BJ (cell line): ENCODE data around the gene UBAP2. TPM values are rescaled to one million over a fixed set of nuclear protein-coding genes. Genes with fewer than 3 reads are reported as not detected.

Experiments used
- CTCF ChIA-PET: fragments of 350-600 bp; formaldehyde crosslinking; extraction: SDS; loops from one replicate; lab custom pipeline; 2021; ENCODE audit warnings: antibody characterized with exemption, inconsistent platforms; lab: Yijun Ruan, JAX
- POLR2A ChIA-PET: fragments of 300-600 bp; sonication (Branson Sonifier 250); formaldehyde crosslinking; extraction: SDS; loops from one replicate; lab custom pipeline; 2021; ENCODE audit warnings: antibody characterized with exemption; lab: Charles Lee
- DNase-seq: peaks from one replicate; pipeline ENCODE4 v3.0.0-alpha.2; 2011; ENCODE audit warnings: low read depth
- H3K27me3 ChIP-seq: 2 replicates; pipeline ENCODE4 v1.6.0; 2011; ENCODE audit warnings: low read length; ENCODE audit not compliant: control insufficient read depth, insufficient read depth
- H3K36me3 ChIP-seq: 2 replicates; pipeline ENCODE4 v1.5.1; 2011; ENCODE audit warnings: low read length; ENCODE audit not compliant: control insufficient read depth, insufficient read depth
- H3K4me3 ChIP-seq: 2 replicates; pipeline ENCODE4 v1.5.1; 2011; ENCODE audit warnings: low read depth, mild to moderate bottlenecking, control low read depth, low read length
- polyA plus RNA-seq: library from polyadenylated mRNA; depleted of rRNA; stranded (reverse); fragments of >200 nt; gene quantifications from 2 replicates; pipeline ENCODE4 v1.2.3, GENCODE V29; 2011
- TF ChIP-seq, protein P1 (sequence below): IDR thresholded peaks from 2 replicates; pipeline ENCODE4 v1.5.1; 2011; ENCODE audit warnings: low read depth, mild to moderate bottlenecking, control low read depth, inconsistent platforms, low read length, moderate library complexity; ENCODE audit not compliant: insufficient read depth

UBAP2 gene
- polyA plus RNA-seq, 1 experiment, result 18.9 TPM

DNA sequence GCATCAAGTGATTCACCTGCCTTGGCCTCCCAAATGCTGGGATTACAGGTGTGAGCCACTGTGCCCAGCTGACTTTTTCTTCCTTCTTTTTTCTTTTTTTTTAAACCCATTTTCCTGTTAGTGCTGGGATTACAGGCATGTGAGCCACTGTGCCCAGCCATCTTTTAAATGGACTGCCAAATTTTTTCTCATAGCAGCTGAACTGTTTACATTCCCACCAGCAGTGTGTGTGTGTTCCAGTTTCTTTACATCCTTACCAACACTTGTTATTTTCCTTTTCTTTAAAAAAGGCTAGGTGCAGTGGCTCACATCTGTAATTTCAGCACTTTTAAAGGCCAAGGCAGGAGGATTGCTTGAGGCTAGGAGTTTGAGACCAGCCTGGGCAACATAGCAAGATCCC, 154.8 kb downstream of the UBAP2 start:
- TF ChIP-seq, protein P1, sequence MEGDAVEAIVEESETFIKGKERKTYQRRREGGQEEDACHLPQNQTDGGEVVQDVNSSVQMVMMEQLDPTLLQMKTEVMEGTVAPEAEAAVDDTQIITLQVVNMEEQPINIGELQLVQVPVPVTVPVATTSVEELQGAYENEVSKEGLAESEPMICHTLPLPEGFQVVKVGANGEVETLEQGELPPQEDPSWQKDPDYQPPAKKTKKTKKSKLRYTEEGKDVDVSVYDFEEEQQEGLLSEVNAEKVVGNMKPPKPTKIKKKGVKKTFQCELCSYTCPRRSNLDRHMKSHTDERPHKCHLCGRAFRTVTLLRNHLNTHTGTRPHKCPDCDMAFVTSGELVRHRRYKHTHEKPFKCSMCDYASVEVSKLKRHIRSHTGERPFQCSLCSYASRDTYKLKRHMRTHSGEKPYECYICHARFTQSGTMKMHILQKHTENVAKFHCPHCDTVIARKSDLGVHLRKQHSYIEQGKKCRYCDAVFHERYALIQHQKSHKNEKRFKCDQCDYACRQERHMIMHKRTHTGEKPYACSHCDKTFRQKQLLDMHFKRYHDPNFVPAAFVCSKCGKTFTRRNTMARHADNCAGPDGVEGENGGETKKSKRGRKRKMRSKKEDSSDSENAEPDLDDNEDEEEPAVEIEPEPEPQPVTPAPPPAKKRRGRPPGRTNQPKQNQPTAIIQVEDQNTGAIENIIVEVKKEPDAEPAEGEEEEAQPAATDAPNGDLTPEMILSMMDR, result no peak
- Histone ChIP-seq H3K4me3 (no peak overlapping the region), H3K27me3 (no peaks in the 10 kb centered on the region), H3K36me3 (no peaks in the 10 kb centered on the region; the same call in 1 of the 2 replicates)
- ChIA-PET POLR2A (no interaction called here), CTCF (no interaction called here)
- no peak for DNase-seq

DNA sequence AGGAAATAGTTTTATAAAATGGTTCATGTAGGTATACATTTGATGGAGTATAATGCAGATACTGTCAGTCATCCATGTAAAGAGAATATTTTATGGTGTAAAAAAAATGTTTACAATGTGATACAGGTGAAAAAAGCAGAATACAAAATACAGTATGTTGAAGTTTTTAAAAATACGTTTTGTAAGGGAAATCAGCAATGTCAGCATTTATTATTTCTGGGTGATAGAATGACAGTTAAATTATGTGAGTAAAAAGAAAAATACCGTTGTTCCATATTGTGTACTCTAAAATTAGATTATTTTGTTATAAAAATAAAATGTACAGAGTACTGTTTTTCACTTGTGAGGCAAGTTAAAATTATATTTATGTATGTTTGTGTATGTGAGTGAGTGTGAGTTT, 162.7 kb downstream of the UBAP2 start:
- H3K27me3 ChIP-seq, result no peaks in the 10 kb centered on the region
- ChIA-PET CTCF (no interaction called here), POLR2A (no interaction called here)
- no peaks in the 10 kb centered on the region; the same call in 1 of the 2 replicates for H3K36me3 ChIP-seq
- DNase-seq, result no peak
- TF ChIP-seq, protein P1, result no peak
- H3K4me3 ChIP-seq, result no peak overlapping the region

DNA sequence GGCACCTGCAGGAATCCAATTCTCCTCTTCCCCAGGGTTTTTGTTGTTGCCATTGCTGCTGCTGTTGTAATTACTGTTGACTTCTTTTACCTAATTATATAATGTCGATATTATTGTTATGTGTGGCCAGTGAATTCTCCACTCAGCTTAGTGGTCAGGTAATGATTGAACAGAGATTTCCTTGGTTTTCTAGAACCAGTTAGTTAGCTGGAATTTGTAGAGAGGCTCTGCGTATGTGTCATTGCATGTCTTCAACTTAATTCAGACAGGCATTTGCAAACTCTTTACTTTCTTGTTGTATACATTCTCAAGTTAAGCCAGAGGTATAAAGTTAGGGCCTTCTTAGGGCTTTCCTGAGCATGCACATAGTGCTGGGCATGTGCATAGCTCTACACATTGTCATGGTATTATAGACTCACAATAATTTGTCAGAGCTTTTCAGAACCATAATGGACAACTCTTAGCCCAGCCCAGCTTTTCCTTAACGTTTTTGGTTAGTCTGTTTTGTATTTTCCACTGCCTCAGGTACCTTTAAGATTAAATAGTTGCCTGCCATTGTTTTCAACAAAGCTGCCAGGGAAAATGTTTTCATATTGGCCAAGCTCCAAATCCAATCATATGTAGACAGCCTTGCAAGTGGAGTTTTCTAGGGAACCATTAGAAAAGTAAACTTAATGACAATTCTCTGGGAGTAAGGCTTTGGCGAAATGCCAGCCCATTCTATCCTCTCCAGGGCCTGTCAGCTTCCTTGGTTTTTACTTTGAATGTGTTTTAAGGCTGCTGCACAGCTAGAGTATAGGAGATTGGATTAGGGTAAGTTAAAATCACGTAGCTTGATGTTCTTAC, 163.6 kb downstream of the UBAP2 start:
- ChIA-PET POLR2A (interaction anchor here (0.5 kb wide), 1 partner anchor 45 kb away, joined by 5 read pairs; no protein-coding TSS in a partner anchor), CTCF (interaction anchor here (1.2 kb wide), 1 partner anchor 26 kb away, joined by 3 read pairs; no protein-coding TSS in a partner anchor)
- H3K36me3 ChIP-seq, result no peaks in the 10 kb centered on the region; the same call in 1 of the 2 replicates
- no peaks in the 10 kb centered on the region for H3K27me3 ChIP-seq
- no peak for DNase-seq
- TF ChIP-seq, protein P1, result no peak
- H3K4me3 ChIP-seq, result no peak overlapping the region

DNA sequence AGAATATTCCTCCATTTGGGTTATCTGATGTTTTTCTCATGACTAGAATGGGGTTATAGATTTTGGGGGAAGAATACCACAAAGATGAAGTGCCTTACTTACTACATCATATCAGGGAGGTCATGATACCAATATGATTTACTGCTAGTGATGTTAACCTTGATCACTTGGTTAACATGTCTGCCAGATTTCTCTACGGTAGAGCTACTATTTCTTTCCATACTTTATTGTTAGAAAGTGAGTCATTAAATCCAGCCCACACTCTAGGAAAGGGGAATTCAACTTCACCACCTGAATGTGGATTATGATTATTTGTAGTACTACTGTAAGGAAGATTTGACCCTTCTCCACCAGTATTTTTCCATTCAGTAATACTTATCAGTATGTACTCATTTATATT, 167.1 kb downstream of the UBAP2 start:
- no peaks in the 10 kb centered on the region for H3K27me3 ChIP-seq
- no peak for DNase-seq
- TF ChIP-seq, protein P1, result no peak
- H3K4me3 ChIP-seq, result no peak overlapping the region
- ChIA-PET CTCF (interaction anchor here (0.6 to 3.1 kb wide), 2 partner anchors 68 to 533 kb away, joined by 3 to 9 read pairs; no protein-coding TSS in a partner anchor), POLR2A (no interaction called here)
- no peaks in the 10 kb centered on the region for H3K36me3 ChIP-seq
